Fibroblast of mammary gland (primary cell): ENCODE results near the gene SNCA.

Experiments used
- DNase-seq: peaks from one replicate; pipeline ENCODE4 v3.0.0-alpha.2; 2010; ENCODE audit warnings: low read depth
- H3K4me3 ChIP-seq: 2 replicates; pipeline ENCODE4 v1.5.1; 2011; ENCODE audit warnings: low read depth, mild to moderate bottlenecking, low read length, moderate library complexity; ENCODE audit not compliant: control insufficient read depth
- CTCF ChIP-seq: conservative IDR thresholded peaks from 2 replicates; pipeline ENCODE4 v1.5.1; 2011; ENCODE audit warnings: low read depth, low read length, inconsistent platforms; ENCODE audit not compliant: control insufficient read depth, insufficient read depth

The SNCA gene

GRCh38 chr4:89765966-89766365, 71.0 kb downstream of the SNCA start:
- TF ChIP-seq CTCF = no peak
- H3K4me3 ChIP-seq = no peak overlapping the region
- DNase-seq = peak; percentile 46

- no peak for TF ChIP-seq CTCF
- no peak overlapping the region for H3K4me3 ChIP-seq
- no peak for DNase-seq
Measured at GRCh38 chr4:89765528-89765927, 71.4 kb downstream of the SNCA start.

GRCh38 chr4:89762311-89762710, 74.7 kb downstream of the SNCA start:
- no peak for TF ChIP-seq CTCF
- H3K4me3 ChIP-seq = no peak overlapping the region
- no peak for DNase-seq

GRCh38 chr4:89759426-89759825, 77.5 kb downstream of the SNCA start:
- DNase-seq = no peak
- no peak overlapping the region for H3K4me3 ChIP-seq
- no peak for TF ChIP-seq CTCF

GRCh38 chr4:89757154-89757719, 79.7 kb downstream of the SNCA start:
- TF ChIP-seq CTCF = no peak
- no peak for DNase-seq
- no peak overlapping the region for H3K4me3 ChIP-seq

- no peak overlapping the region for H3K4me3 ChIP-seq
- peak; percentile 4 for TF ChIP-seq CTCF
- peak; percentile 15 for DNase-seq
Measured at GRCh38 chr4:89755220-89755619, 81.7 kb downstream of the SNCA start.

GRCh38 chr4:89754531-89754930, 82.4 kb downstream of the SNCA start:
- H3K4me3 ChIP-seq = no peak overlapping the region
- DNase-seq = peak; percentile 48
- no peak for TF ChIP-seq CTCF
